H9 (cell line): Measurements from ENCODE around the gene YEATS4. TPM values are rescaled to one million over a fixed set of nuclear protein-coding genes. Genes with fewer than 3 reads are reported as not detected.

Experiments
- DNase-seq: peaks from one replicate; pipeline ENCODE4 v3.0.0-alpha.2; 2017
- H2AFZ ChIP-seq: one replicate; pipeline ENCODE4 v1.6.1; 2013; ENCODE audit warnings: mild to moderate bottlenecking, low read length, control low read depth, moderate library complexity
- H2AK5ac ChIP-seq: 2 replicates; pipeline ENCODE4 v1.6.1; 2013; ENCODE audit warnings: low read length, control low read depth, mixed read lengths; ENCODE audit not compliant: insufficient read length
- H2BK120ac ChIP-seq: one replicate; pipeline ENCODE4 v1.6.1; 2013; ENCODE audit warnings: low read depth, mild to moderate bottlenecking, low read length, control low read depth, inconsistent platforms; ENCODE audit not compliant: poor library complexity, severe bottlenecking
- H2BK12ac ChIP-seq: 2 replicates; pipeline ENCODE4 v1.6.1; 2013; ENCODE audit warnings: low read length, control low read depth, mixed read lengths, low read depth; ENCODE audit not compliant: insufficient read length
- H2BK15ac ChIP-seq: 2 replicates; pipeline ENCODE4 v1.6.1; 2013; ENCODE audit warnings: low read depth, low read length, control low read depth
- H2BK20ac ChIP-seq: one replicate; pipeline ENCODE4 v1.6.1; 2013; ENCODE audit warnings: low read depth, mild to moderate bottlenecking, low read length, control low read depth, inconsistent platforms; ENCODE audit not compliant: poor library complexity, severe bottlenecking
- H2BK5ac ChIP-seq: 2 replicates; pipeline ENCODE4 v1.6.1; 2013; ENCODE audit warnings: low read length, control low read depth, mixed read lengths; ENCODE audit not compliant: insufficient read length
- H3K14ac ChIP-seq: 2 replicates; pipeline ENCODE4 v1.6.1; 2013; ENCODE audit warnings: low read length, control low read depth; ENCODE audit not compliant: insufficient read depth
- H3K18ac ChIP-seq: 2 replicates; pipeline ENCODE4 v1.6.1; 2013; ENCODE audit warnings: low read depth, mild to moderate bottlenecking, mixed read lengths, low read length, control low read depth; ENCODE audit not compliant: insufficient read length
- H3K23ac ChIP-seq: 2 replicates; pipeline ENCODE4 v1.6.1; 2013; ENCODE audit warnings: low read length, control low read depth, mixed read lengths, low read depth; ENCODE audit not compliant: insufficient read length
- H3K23me2 ChIP-seq: 2 replicates; pipeline ENCODE4 v1.6.1; 2013; ENCODE audit warnings: low read depth, mild to moderate bottlenecking, mixed read lengths, low read length, control low read depth; ENCODE audit not compliant: insufficient read length, poor library complexity, severe bottlenecking
- H3K27ac ChIP-seq: 2 replicates; pipeline ENCODE4 v1.5.1; 2013; ENCODE audit warnings: low read length, control low read depth, mixed read lengths, low read depth; ENCODE audit not compliant: insufficient read length
- H3K27me3 ChIP-seq: 2 replicates; pipeline ENCODE4 v1.6.1; 2013; ENCODE audit warnings: low read length, control low read depth, inconsistent platforms; ENCODE audit not compliant: insufficient read depth
- H3K4ac ChIP-seq: 2 replicates; pipeline ENCODE4 v1.6.1; 2013; ENCODE audit warnings: low read depth, mild to moderate bottlenecking, control low read depth, inconsistent platforms, low read length, moderate library complexity
- H3K4me1 ChIP-seq: 2 replicates; pipeline ENCODE4 v1.6.1; 2013; ENCODE audit warnings: low read length, control low read depth, inconsistent platforms; ENCODE audit not compliant: insufficient read depth
- H3K4me2 ChIP-seq: 2 replicates; pipeline ENCODE4 v1.6.1; 2013; ENCODE audit warnings: low read length, control low read depth, mixed read lengths; ENCODE audit not compliant: insufficient read length, insufficient read depth
- H3K56ac ChIP-seq: 2 replicates; pipeline ENCODE4 v1.6.1; 2013; ENCODE audit warnings: low read depth, mild to moderate bottlenecking, mixed read lengths, low read length, control low read depth; ENCODE audit not compliant: insufficient read length
- H3K79me1 ChIP-seq: 2 replicates; pipeline ENCODE4 v1.6.1; 2013; ENCODE audit warnings: low read depth, mild to moderate bottlenecking, moderate library complexity, low read length, control low read depth, inconsistent platforms; ENCODE audit not compliant: insufficient read depth, poor library complexity, severe bottlenecking
- H3K79me2 ChIP-seq: 2 replicates; pipeline ENCODE4 v1.6.1; 2013; ENCODE audit warnings: low read length, control low read depth, inconsistent platforms; ENCODE audit not compliant: insufficient read depth
- H3K9ac ChIP-seq: 2 replicates; pipeline ENCODE4 v1.6.1; 2013; ENCODE audit warnings: low read length, control low read depth, mixed read lengths; ENCODE audit not compliant: insufficient read length; ENCODE audit errors: extremely low read depth
- H3K9me3 ChIP-seq: one replicate; pipeline ENCODE4 v1.6.1; 2013; ENCODE audit warnings: low read depth, low read length, inconsistent platforms; ENCODE audit not compliant: control insufficient read depth
- H3T11ph ChIP-seq: one replicate; pipeline ENCODE4 v1.6.1; 2013; ENCODE audit warnings: mild to moderate bottlenecking, low read length, control low read depth, inconsistent platforms
- H4K20me1 ChIP-seq: one replicate; pipeline ENCODE4 v1.6.1; 2013; ENCODE audit not compliant: control insufficient read depth, insufficient read length, insufficient read depth
- H4K5ac ChIP-seq: 2 replicates; pipeline ENCODE4 v1.6.1; 2013; ENCODE audit warnings: low read depth, mild to moderate bottlenecking, mixed read lengths, low read length, control low read depth; ENCODE audit not compliant: insufficient read length
- H4K8ac ChIP-seq: replicated peaks from 2 replicates; pipeline ENCODE4 v1.6.1; 2013; ENCODE audit warnings: low read length, control low read depth, mixed read lengths, low read depth; ENCODE audit not compliant: insufficient read length
- H4K91ac ChIP-seq: 2 replicates; pipeline ENCODE4 v1.6.1; 2013; ENCODE audit warnings: low read depth, mild to moderate bottlenecking, moderate library complexity, mixed read lengths, low read length, control low read depth; ENCODE audit not compliant: insufficient read length
- H3K27ac Mint-ChIP-seq, 3 experiments: 2 replicates in 2 of 3; 3 replicates in 1 of 3; pipeline ENCODE4 v1.8.0; 2020 to 2021; ENCODE audit warnings: mixed read lengths in 3 of 3, mild to moderate bottlenecking in 1 of 3, moderate library complexity in 1 of 3
- H3K27me3 Mint-ChIP-seq: 2 replicates; pipeline ENCODE4 v1.8.0; 2021; ENCODE audit warnings: low read depth, mild to moderate bottlenecking, moderate library complexity, mixed read lengths
- H3K36me3 Mint-ChIP-seq, 3 experiments: 2 replicates in 2 of 3; 3 replicates in 1 of 3; pipeline ENCODE4 v1.8.0; 2020 to 2021; ENCODE audit warnings: low read depth in 3 of 3, mixed read lengths in 3 of 3; ENCODE audit not compliant: insufficient read depth in 1 of 3
- H3K4me1 Mint-ChIP-seq, 2 experiments: 2 replicates each; pipeline ENCODE4 v1.8.0; 2020; ENCODE audit warnings: mixed read lengths in 2 of 2
- H3K4me3 Mint-ChIP-seq, 2 experiments: 2 replicates in 1 of 2; 3 replicates in 1 of 2; pipeline ENCODE4 v1.8.0; 2020 to 2021; ENCODE audit warnings: mild to moderate bottlenecking in 2 of 2, mixed read lengths in 2 of 2, moderate library complexity in 1 of 2
- H3K9me3 Mint-ChIP-seq, 2 experiments: 2 replicates in 1 of 2; 3 replicates in 1 of 2; pipeline ENCODE4 v1.8.0; 2020; ENCODE audit warnings: mild to moderate bottlenecking in 2 of 2, mixed read lengths in 2 of 2, moderate library complexity in 1 of 2
- CTCF ChIP-seq: fragments of 200-600 bp; sonication (generic); conservative IDR thresholded peaks from 3 replicates; pipeline ENCODE4 v1.8.0; 2021; ENCODE audit warnings: antibody characterized with exemption, mild to moderate bottlenecking
- WGBS: extraction: QIAGEN DNeasy Blood & Tissue Kit; methylation state at CpG from one replicate; pipeline ENCODE4 v1.1.7; 2013; ENCODE audit warnings: missing lambda C conversion rate, low lambda C conversion rate, mixed read lengths; ENCODE audit not compliant: insufficient read length; ENCODE audit errors: extremely low coverage; 5-methylcytosine and 5-hydroxymethylcytosine counted together
- total RNA-seq: library from RNA; stranded (reverse); gene quantifications from 2 replicates; pipeline ENCODE4 v1.2.1, GENCODE V29; 2021

YEATS4 gene
- total RNA-seq, 1 experiment from 2014 or later: 35.6 TPM

- Histone ChIP-seq H3T11ph (no peak overlapping the region), H3K79me2 (no peaks in the 10 kb centered on the region), H2AFZ (no peak overlapping the region), H2BK20ac (no peak overlapping the region), H3K9ac (no peak overlapping the region), H4K5ac (no peak overlapping the region), H3K4me2 (no peak overlapping the region), H2BK5ac (no peak overlapping the region), H3K27me3 (no peaks in the 10 kb centered on the region), H3K14ac (no peak overlapping the region), H3K27ac (no peak overlapping the region), H4K91ac (no peak overlapping the region), H3K4ac (no peak overlapping the region), H2BK120ac (no peak overlapping the region), H2BK15ac (no peak overlapping the region), H3K56ac (no peak overlapping the region), H3K9me3 (no peaks in the 10 kb centered on the region), H2AK5ac (no peak overlapping the region), H4K8ac (no peak overlapping the region), H3K18ac (no peak overlapping the region), H3K4me1 (no peaks in the 10 kb centered on the region), H3K79me1 (no peaks in the 10 kb centered on the region), H2BK12ac (no peak overlapping the region), H4K20me1 (no peaks in the 10 kb centered on the region), H3K23me2 (no peaks in the 10 kb centered on the region), H3K23ac (no peak overlapping the region)
- Mint-ChIP-seq H3K9me3 (no peaks in the 10 kb centered on the region), H3K27me3 (no peaks in the 10 kb centered on the region), H3K27ac (no peak overlapping the region), H3K4me3 (no peak overlapping the region), H3K36me3 (peaks cover 0 to under 1% (median 0%) of the 10 kb centered on the region in 3 experiments; a peak in 1 of 7 replicates), H3K4me1 (peaks cover 13% of the 10 kb centered on the region in 2 experiments)
- no peak for DNase-seq
- WGBS: no CpG with 5 or more reads among the region's 5 CpGs
- no peak for TF ChIP-seq CTCF
These were observed 58.2 kb downstream of the YEATS4 start for GRCh38 chr12:69417741-69418167.
